SU-DHL-6 (cell line): Measurements from ENCODE around the gene RAB6B.

Experiments used
- H2AFZ ChIP-seq: fragments of 200-600 bp; sonication (generic); 2 replicates; pipeline ENCODE4 v1.6.1; 2014; ENCODE audit warnings: low read depth, mild to moderate bottlenecking, moderate library complexity, mixed read lengths, antibody characterized with exemption, low read length; ENCODE audit not compliant: severe bottlenecking
- H3F3A ChIP-seq: fragments of 200-600 bp; shearing (Covaris generic); 2 replicates; pipeline ENCODE4 v1.6.0; 2016; ENCODE audit warnings: antibody characterized with exemption, mild to moderate bottlenecking; ENCODE audit not compliant: insufficient read depth
- H3K27ac ChIP-seq: fragments of 200-600 bp; sonication (generic); 2 replicates; pipeline ENCODE4 v1.5.1; 2016; ENCODE audit warnings: low read depth, mild to moderate bottlenecking, low read length, moderate library complexity, mixed read lengths
- H3K27me3 ChIP-seq: fragments of 200-600 bp; sonication (generic), shearing (Covaris generic); 2 replicates; pipeline ENCODE4 v1.6.0; 2014; ENCODE audit warnings: mild to moderate bottlenecking, low read length
- H3K36me3 ChIP-seq: fragments of 200-600 bp; sonication (generic); 2 replicates; pipeline ENCODE4 v1.6.1; 2014; ENCODE audit warnings: mild to moderate bottlenecking, low read length, mixed read lengths
- H3K4me2 ChIP-seq: fragments of 300-600, 200-600 bp; shearing (Covaris generic), sonication (generic); 2 replicates; pipeline ENCODE4 v1.6.0; 2014; ENCODE audit warnings: low read length, low read depth, mild to moderate bottlenecking; ENCODE audit not compliant: poor library complexity, severe bottlenecking
- H3K4me3 ChIP-seq: fragments of 200-600 bp; sonication (generic); 2 replicates; pipeline ENCODE4 v1.5.1; 2014; ENCODE audit warnings: antibody characterized with exemption, low read length, mild to moderate bottlenecking, mixed read lengths; ENCODE audit not compliant: insufficient read depth, poor library complexity, severe bottlenecking
- H3K79me2 ChIP-seq: fragments of 200-600 bp; sonication (generic); 2 replicates; pipeline ENCODE4 v1.6.1; 2014; ENCODE audit warnings: mild to moderate bottlenecking, low read length, moderate library complexity; ENCODE audit not compliant: insufficient read depth
- H3K9ac ChIP-seq: fragments of 200-600 bp; sonication (generic); 2 replicates; pipeline ENCODE4 v1.7.0; 2014; ENCODE audit warnings: mild to moderate bottlenecking, low read length
- H3K9me2 ChIP-seq: fragments of 200-600 bp; sonication (generic); replicated peaks from 2 replicates; pipeline ENCODE4 v1.6.1; 2014; ENCODE audit warnings: low read length; ENCODE audit not compliant: insufficient read depth
- H3K9me3 ChIP-seq: fragments of 200-600 bp; sonication (generic); 2 replicates; pipeline ENCODE4 v1.6.1; 2014; ENCODE audit warnings: low read length, mixed read lengths; ENCODE audit not compliant: insufficient read depth
- H4K20me1 ChIP-seq: fragments of 200-600 bp; sonication (generic); 2 replicates; pipeline ENCODE4 v1.6.1; 2014; ENCODE audit warnings: low read depth, mild to moderate bottlenecking, antibody characterized with exemption, low read length, moderate library complexity, mixed read lengths
- CTCF ChIP-seq: fragments of 200-600 bp; sonication (generic); IDR thresholded peaks from one replicate; pipeline ENCODE4 v1.5.1; 2017; ENCODE audit warnings: antibody characterized with exemption, mild to moderate bottlenecking, low read length, moderate library complexity; ENCODE audit not compliant: insufficient read depth, poor library complexity, severe bottlenecking
- EZH2phosphoT487 ChIP-seq: fragments of 200-600 bp; sonication (generic), shearing (Covaris generic); conservative IDR thresholded peaks from 2 replicates; pipeline ENCODE4 v1.6.1; 2018; ENCODE audit warnings: mild to moderate bottlenecking, antibody characterized with exemption, low read length, moderate library complexity, mixed read lengths

Gene RAB6B

GRCh38 chr3:133853063-133853924, 42.4 kb downstream of the RAB6B start:
- H3K4me2 ChIP-seq: no peak overlapping the region

GRCh38 chr3:133851931-133852330, 43.8 kb downstream of the RAB6B start:
- no peak overlapping the region for H2AFZ ChIP-seq
- TF ChIP-seq EZH2phosphoT487: no peak
- no peak for TF ChIP-seq CTCF
- H3K79me2 ChIP-seq: no peaks in the 10 kb centered on the region
- H3K4me2 ChIP-seq: no peak overlapping the region
- no peaks in the 10 kb centered on the region for H4K20me1 ChIP-seq
- H3K9me3 ChIP-seq: no peaks in the 10 kb centered on the region
- no peaks in the 10 kb centered on the region for H3K36me3 ChIP-seq
- no peaks in the 10 kb centered on the region for H3K27me3 ChIP-seq
- H3K4me3 ChIP-seq: no peak overlapping the region
- no peak overlapping the region for H3K9ac ChIP-seq
- H3K27ac ChIP-seq: no peak overlapping the region
- no peaks in the 10 kb centered on the region for H3K9me2 ChIP-seq
- H3F3A ChIP-seq: no peaks in the 10 kb centered on the region

More at GRCh38 chr3:133853063-133853924, 42.4 kb downstream of the RAB6B start:
- H3K9me3 ChIP-seq: no peaks in the 10 kb centered on the region
- no peak overlapping the region for H3K27ac ChIP-seq
- no peaks in the 10 kb centered on the region for H3K27me3 ChIP-seq
- no peaks in the 10 kb centered on the region for H3K79me2 ChIP-seq
- no peak for TF ChIP-seq CTCF
- no peak for TF ChIP-seq EZH2phosphoT487
- no peak overlapping the region for H2AFZ ChIP-seq
- no peak overlapping the region for H3K9ac ChIP-seq
- H3F3A ChIP-seq: no peaks in the 10 kb centered on the region
- no peaks in the 10 kb centered on the region for H3K36me3 ChIP-seq
- H3K4me3 ChIP-seq: no peak overlapping the region
- H4K20me1 ChIP-seq: no peaks in the 10 kb centered on the region
- no peaks in the 10 kb centered on the region for H3K9me2 ChIP-seq

- Histone ChIP-seq H4K20me1 (no peaks in the 10 kb centered on the region), H3K79me2 (no peaks in the 10 kb centered on the region), H3K4me2 (no peak overlapping the region), H3K9ac (no peak overlapping the region), H3K36me3 (no peaks in the 10 kb centered on the region), H3K9me3 (no peaks in the 10 kb centered on the region), H3K9me2 (no peaks in the 10 kb centered on the region), H3K27ac (no peak overlapping the region), H3K4me3 (no peak overlapping the region), H3K27me3 (no peaks in the 10 kb centered on the region), H2AFZ (no peak overlapping the region), H3F3A (no peaks in the 10 kb centered on the region)
- TF ChIP-seq EZH2phosphoT487 (no peak), CTCF (no peak)
Observed at GRCh38 chr3:133851266-133851906, 44.3 kb downstream of the RAB6B start.
